ENCODE data around the gene UPK3A. TPM values are rescaled to one million over a fixed set of nuclear protein-coding genes. Genes with fewer than 3 reads are reported as not detected.

The UPK3A gene
- total RNA-seq, 2 experiments from 2014 or later = not detected

- Histone ChIP-seq H3K4me1 (ENCODE audit: insufficient read depth, low read length) (peaks cover 6% of the 10 kb centered on the region), H3K27ac (ENCODE audit: low read depth in 1 of 2, low read length in 2 of 2) (no peak overlapping the region), H3K36me3 (ENCODE audit: insufficient read depth, low read length) (no peaks in the 10 kb centered on the region), H3K4me3 (ENCODE audit: low read length) (no peak overlapping the region), H3K27me3 (ENCODE audit: control insufficient read depth in 1 of 2, insufficient read depth in 2 of 2, low read length in 2 of 2) (no peaks in the 10 kb centered on the region), H3K9me3 (ENCODE audit: control insufficient read depth in 1 of 2, insufficient read depth in 1 of 2, low read length in 2 of 2) (no peaks in the 10 kb centered on the region)
- DNase-seq (no peak), ATAC-seq (ENCODE audit: poor library complexity) (no peak)
- Mint-ChIP-seq H3K4me1 (ENCODE audit: low read depth) (no peaks in the 10 kb centered on the region), H3K4me3 (no peak overlapping the region), H3K36me3 (ENCODE audit: low read depth) (no peaks in the 10 kb centered on the region), H3K27me3 (no peaks in the 10 kb centered on the region), H3K27ac (no peak overlapping the region), H3K9me3 (no peaks in the 10 kb centered on the region)
- intact Hi-C loops (cut with DNase I, micrococcal nuclease) = loop anchor here in 1 of 2 experiments (10.0 kb wide), 1 partner anchor 806 kb away; no protein-coding TSS in a partner anchor
- TF ChIP-seq CTCF (IDR thresholded peaks at IDR 0.05) = no peak
- CTCF ChIA-PET = no interaction called here
- POLR2A ChIA-PET = interaction anchor here (0.8 kb wide), 1 partner anchor 245 kb away, joined by 3 read pairs; no protein-coding TSS in a partner anchor
Measured at GRCh38 chr22:45248832-45249561, 35.8 kb upstream of the UPK3A start.

DNA sequence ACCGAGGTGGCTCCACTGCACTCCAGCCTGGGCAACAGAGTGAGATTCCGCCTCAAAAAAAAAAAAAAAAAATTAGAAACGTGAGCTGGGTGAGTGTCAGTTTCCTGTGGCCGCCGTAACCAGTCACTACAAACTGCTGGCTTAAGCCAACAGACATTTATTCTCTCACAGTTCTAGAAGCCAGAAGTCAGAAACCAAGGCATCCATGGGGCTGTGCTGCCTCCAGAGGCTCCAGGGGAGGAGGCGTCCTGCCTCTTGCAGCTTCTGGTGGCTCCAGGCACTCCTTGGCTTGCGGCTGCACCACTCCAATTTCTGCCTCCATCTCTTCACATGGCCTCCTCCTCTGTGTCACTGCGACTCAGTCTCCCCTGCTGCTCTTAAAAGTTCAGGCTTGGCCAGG is 32.9 kb upstream of the UPK3A start:
- no peaks in the 10 kb centered on the region for H3K9me3 Mint-ChIP-seq
- CTCF ChIA-PET = no interaction called here
- no peaks in the 10 kb centered on the region for H3K27me3 Mint-ChIP-seq
- no peak overlapping the region for H3K27ac Mint-ChIP-seq
- H3K4me1 ChIP-seq (ENCODE audit: insufficient read depth, low read length) = peaks cover 4% of the 10 kb centered on the region
- H3K36me3 ChIP-seq (ENCODE audit: insufficient read depth, low read length) = no peaks in the 10 kb centered on the region
- intact Hi-C loops (cut with DNase I, micrococcal nuclease) = no loop called here
- no peak overlapping the region for H3K4me3 Mint-ChIP-seq
- no peak overlapping the region for H3K27ac ChIP-seq (ENCODE audit: low read depth in 1 of 2, low read length in 2 of 2)
- POLR2A ChIA-PET = no interaction called here
- no peaks in the 10 kb centered on the region for H3K4me1 Mint-ChIP-seq (ENCODE audit: low read depth)
- no peaks in the 10 kb centered on the region for H3K36me3 Mint-ChIP-seq (ENCODE audit: low read depth)
- H3K27me3 ChIP-seq (ENCODE audit: control insufficient read depth in 1 of 2, insufficient read depth in 2 of 2, low read length in 2 of 2) = no peaks in the 10 kb centered on the region
- DNase-seq (peak in 1 of 14 experiments; percentile 40), ATAC-seq (ENCODE audit: poor library complexity) (no peak)
- H3K4me3 ChIP-seq (ENCODE audit: low read length) = no peak overlapping the region
- no peak for TF ChIP-seq CTCF (IDR thresholded peaks at IDR 0.05)
- no peaks in the 10 kb centered on the region for H3K9me3 ChIP-seq (ENCODE audit: control insufficient read depth in 1 of 2, insufficient read depth in 1 of 2, low read length in 2 of 2)

- H3K27me3 Mint-ChIP-seq = no peaks in the 10 kb centered on the region
- Histone ChIP-seq H3K9me3 (ENCODE audit: control insufficient read depth in 1 of 2, insufficient read depth in 1 of 2, low read length in 2 of 2) (no peaks in the 10 kb centered on the region), H3K27ac (ENCODE audit: low read depth in 1 of 2, low read length in 2 of 2) (no peak overlapping the region), H3K4me1 (ENCODE audit: insufficient read depth, low read length) (peaks cover 4% of the 10 kb centered on the region), H3K27me3 (ENCODE audit: control insufficient read depth in 1 of 2, insufficient read depth in 2 of 2, low read length in 2 of 2) (no peaks in the 10 kb centered on the region), H3K36me3 (ENCODE audit: insufficient read depth, low read length) (no peaks in the 10 kb centered on the region), H3K4me3 (ENCODE audit: low read length) (no peak overlapping the region)
- ChIA-PET CTCF (no interaction called here), POLR2A (no interaction called here)
- H3K4me3 Mint-ChIP-seq = no peak overlapping the region
- intact Hi-C loops (cut with DNase I, micrococcal nuclease) = no loop called here
- no peaks in the 10 kb centered on the region for H3K9me3 Mint-ChIP-seq
- H3K27ac Mint-ChIP-seq = no peak overlapping the region
- ATAC-seq (ENCODE audit: poor library complexity) = no peak
- no peak for TF ChIP-seq CTCF (IDR thresholded peaks at IDR 0.05)
- no peak for DNase-seq
- no peaks in the 10 kb centered on the region for H3K36me3 Mint-ChIP-seq (ENCODE audit: low read depth)
- H3K4me1 Mint-ChIP-seq (ENCODE audit: low read depth) = no peaks in the 10 kb centered on the region
Measured at GRCh38 chr22:45253039-45253641, 31.6 kb upstream of the UPK3A start.

Measured in CD4-positive, alpha-beta T cell (primary cell).